Ishikawa (cell line): Measurements from ENCODE around the gene SRD5A1.

ENCODE experiments used
- CEBPB ChIP-seq: IDR thresholded peaks from 2 replicates; pipeline ENCODE4 v1.6.1; 2012
- EP300 ChIP-seq: IDR thresholded peaks from 2 replicates; pipeline ENCODE4 v1.6.1; 2012; ENCODE audit warnings: borderline replicate concordance
- MAX ChIP-seq: IDR thresholded peaks from 2 replicates; pipeline ENCODE4 v1.6.1; 2012
- REST ChIP-seq: IDR thresholded peaks from 2 replicates; pipeline ENCODE4 v1.6.1; 2012; ENCODE audit warnings: low read depth, mild to moderate bottlenecking
- TEAD4 ChIP-seq: IDR thresholded peaks from 2 replicates; pipeline ENCODE4 v1.6.1; 2012
- USF1 ChIP-seq: IDR thresholded peaks from 2 replicates; pipeline ENCODE4 v1.6.1; 2012
- ZBTB7A ChIP-seq: IDR thresholded peaks from 2 replicates; pipeline ENCODE4 v1.6.1; 2012; ENCODE audit warnings: low read depth

- TF ChIP-seq USF1 (no peak), EP300 (no peak), REST (no peak), TEAD4 (no peak), ZBTB7A (no peak), CEBPB (no peak), MAX (no peak)
Observed at GRCh38 chr5:6722015-6722414, 88.8 kb downstream of the SRD5A1 start.
